ENCODE measurements around the gene ANAPC10. TPM values are rescaled to one million over a fixed set of nuclear protein-coding genes. Genes with fewer than 3 reads are reported as not detected.

Gene ANAPC10
- total and polyA plus RNA-seq, 10 donors, result 12.0 to 42.2 (median 19.2) TPM

DNA sequence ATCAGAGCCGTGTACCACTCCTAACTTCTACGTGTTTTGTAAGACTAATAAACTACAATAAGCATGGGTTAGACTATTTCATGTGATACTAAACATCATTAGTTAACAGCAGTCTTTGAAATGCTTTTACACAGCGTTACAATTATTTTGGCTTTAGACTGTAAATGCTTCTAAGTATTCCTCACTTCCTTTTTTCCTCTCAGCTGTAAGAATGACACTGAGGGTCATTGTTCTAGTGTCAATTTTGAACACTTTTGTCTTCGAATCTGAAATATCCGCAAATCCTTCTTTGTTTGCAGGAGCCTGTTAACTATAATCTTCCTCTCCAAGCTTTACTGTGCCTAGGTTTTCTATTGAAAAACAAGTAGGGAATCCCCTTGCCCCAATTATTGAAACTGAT lies 1.7 kb upstream of the ANAPC10 start:
- 11 to 13% (median 12%) methylated on average over 5 of the region's 5 CpGs for WGBS, 5 donors
- Histone ChIP-seq H3K4me3 (peak overlapping the region; percentile 0 to 96 (median 74)), H3K27ac (peak overlapping the region in 4 of 8 donors; percentile 88 to 92 (median 90)), H3K9me3 (no peaks in the 10 kb centered on the region), H3K4me1 (peaks cover 17 to 87% (median 74%) of the 10 kb centered on the region in 6 donors), H3K27me3 (replicated peaks in 1 of 7) (no peaks in the 10 kb centered on the region), H3K36me3 (peaks cover 0 to 19% (median 5%) of the 10 kb centered on the region in 6 donors)
- TF ChIP-seq POLR2A (IDR thresholded peaks at IDR 0.05), result no peak
- TF ChIP-seq POLR2AphosphoS5 (IDR thresholded peaks at IDR 0.05), result no peak
- TF ChIP-seq, protein P1, sequence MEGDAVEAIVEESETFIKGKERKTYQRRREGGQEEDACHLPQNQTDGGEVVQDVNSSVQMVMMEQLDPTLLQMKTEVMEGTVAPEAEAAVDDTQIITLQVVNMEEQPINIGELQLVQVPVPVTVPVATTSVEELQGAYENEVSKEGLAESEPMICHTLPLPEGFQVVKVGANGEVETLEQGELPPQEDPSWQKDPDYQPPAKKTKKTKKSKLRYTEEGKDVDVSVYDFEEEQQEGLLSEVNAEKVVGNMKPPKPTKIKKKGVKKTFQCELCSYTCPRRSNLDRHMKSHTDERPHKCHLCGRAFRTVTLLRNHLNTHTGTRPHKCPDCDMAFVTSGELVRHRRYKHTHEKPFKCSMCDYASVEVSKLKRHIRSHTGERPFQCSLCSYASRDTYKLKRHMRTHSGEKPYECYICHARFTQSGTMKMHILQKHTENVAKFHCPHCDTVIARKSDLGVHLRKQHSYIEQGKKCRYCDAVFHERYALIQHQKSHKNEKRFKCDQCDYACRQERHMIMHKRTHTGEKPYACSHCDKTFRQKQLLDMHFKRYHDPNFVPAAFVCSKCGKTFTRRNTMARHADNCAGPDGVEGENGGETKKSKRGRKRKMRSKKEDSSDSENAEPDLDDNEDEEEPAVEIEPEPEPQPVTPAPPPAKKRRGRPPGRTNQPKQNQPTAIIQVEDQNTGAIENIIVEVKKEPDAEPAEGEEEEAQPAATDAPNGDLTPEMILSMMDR (IDR thresholded peaks at IDR 0.05 in 8 of 11, conservative IDR thresholded peaks at IDR 0.05 in 3 of 11), result no peak
- DNase-seq, result no peak
- intact Hi-C loops (cut with DNase I; ENCODE audit: low total_unique reads), result loop anchor here (10.0 kb wide), 1 partner anchor 55 kb away; no protein-coding TSS in a partner anchor

DNA sequence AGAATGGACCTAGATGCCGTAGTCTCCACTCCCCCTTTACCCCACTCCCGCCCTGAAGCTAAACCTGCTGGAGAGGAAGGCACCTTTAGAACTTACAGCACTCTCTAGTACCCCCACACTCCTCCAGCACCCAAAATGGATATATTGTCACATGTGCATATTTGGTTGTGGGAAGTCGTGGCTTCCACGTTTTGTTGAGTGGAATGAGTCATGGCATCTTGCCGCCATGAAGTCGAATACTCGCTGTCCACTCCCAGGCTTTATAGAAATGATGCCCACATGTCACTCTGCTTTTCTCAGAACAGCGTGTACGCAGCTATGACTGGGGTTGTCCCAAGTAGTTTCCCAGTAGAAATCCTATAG lies 660 bp upstream of the ANAPC10 start:
- intact Hi-C loops (cut with DNase I; ENCODE audit: low total_unique reads), result no loop called here
- no peak for DNase-seq
- H3K36me3 ChIP-seq, result peaks cover 0 to 23% (median 13%) of the 10 kb centered on the region in 6 donors
- H3K4me3 ChIP-seq, result peak overlapping the region; percentile 49 to 96 (median 74)
- WGBS, 5 donors, result 0% methylated on average over 6 to 9 of the region's 9 CpGs
- peaks cover 17 to 84% (median 69%) of the 10 kb centered on the region in 6 donors for H3K4me1 ChIP-seq
- H3K27me3 ChIP-seq (replicated peaks in 1 of 7), result no peaks in the 10 kb centered on the region
- TF ChIP-seq POLR2AphosphoS5 (IDR thresholded peaks at IDR 0.05) (no peak), POLR2A (IDR thresholded peaks at IDR 0.05) (no peak)
- TF ChIP-seq, protein P1 (IDR thresholded peaks at IDR 0.05 in 8 of 11, conservative IDR thresholded peaks at IDR 0.05 in 3 of 11), result no peak
- peak overlapping the region; percentile 79 to 92 (median 88) for H3K27ac ChIP-seq
- H3K9me3 ChIP-seq, result peaks cover 0 to 10% (median 7%) of the 10 kb centered on the region in 8 donors

DNA sequence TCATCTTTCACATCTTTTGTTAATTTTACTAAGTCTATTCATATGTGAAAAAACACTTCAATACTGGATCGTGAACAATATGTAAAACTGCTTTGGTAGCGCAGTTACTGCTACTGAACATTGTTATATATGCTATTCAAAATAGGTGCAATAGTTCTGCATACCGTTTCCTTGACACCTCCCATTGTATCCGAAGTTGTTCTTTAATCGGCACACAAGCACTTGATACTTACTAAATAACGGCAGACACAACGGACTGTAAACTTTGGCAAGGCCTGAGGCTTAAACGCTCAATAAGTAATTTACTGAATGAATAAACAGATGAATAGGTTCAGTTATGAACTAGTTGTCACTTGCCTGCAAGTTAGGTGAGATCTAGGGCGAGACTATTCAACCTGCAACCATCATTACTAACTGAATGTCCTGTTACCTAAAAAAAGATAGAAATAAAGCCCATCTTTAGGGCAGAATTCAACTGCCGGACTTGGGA lies 620 bp downstream of the ANAPC10 start:
- no peak for DNase-seq
- Histone ChIP-seq H3K27me3 (replicated peaks in 1 of 7) (no peaks in the 10 kb centered on the region), H3K4me1 (peaks cover 17 to 72% (median 56%) of the 10 kb centered on the region in 6 donors), H3K4me3 (peak overlapping the region; percentile 49 to 96 (median 74)), H3K27ac (peak overlapping the region; percentile 79 to 92 (median 88)), H3K36me3 (peaks cover 0 to 36% (median 23%) of the 10 kb centered on the region in 6 donors), H3K9me3 (peaks cover 0 to 16% (median 11%) of the 10 kb centered on the region in 8 donors)
- no peak for TF ChIP-seq POLR2A (IDR thresholded peaks at IDR 0.05)
- TF ChIP-seq POLR2AphosphoS5 (IDR thresholded peaks at IDR 0.05), result no peak
- TF ChIP-seq, protein P1 (IDR thresholded peaks at IDR 0.05 in 8 of 11, conservative IDR thresholded peaks at IDR 0.05 in 3 of 11), result no peak
- intact Hi-C loops (cut with DNase I; ENCODE audit: low total_unique reads), result no loop called here
- 10 to 14% (median 11%) methylated on average over 10 of the region's 10 CpGs for WGBS, 5 donors

DNA sequence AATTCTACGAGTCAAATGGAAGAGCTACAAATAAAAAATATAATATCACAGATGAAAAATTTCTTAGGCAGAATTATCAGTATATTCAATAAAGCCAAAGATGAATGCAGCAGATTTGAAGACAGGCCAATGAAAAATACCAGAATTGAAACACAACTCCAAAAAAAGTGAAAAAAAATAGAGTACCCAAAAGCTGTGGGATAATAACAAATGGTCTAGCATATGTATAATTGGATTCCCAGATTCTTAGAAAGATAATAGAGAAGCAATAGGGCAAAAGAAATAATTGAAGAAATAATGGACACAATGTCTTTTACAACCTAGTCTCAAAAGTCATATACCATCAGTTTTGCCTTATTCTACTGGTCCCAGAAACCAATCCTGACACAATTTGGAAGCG lies 4.4 kb downstream of the ANAPC10 start:
- H3K36me3 ChIP-seq, result peaks cover 0 to 73% (median 31%) of the 10 kb centered on the region in 6 donors
- no peak overlapping the region for H3K4me3 ChIP-seq
- intact Hi-C loops (cut with DNase I; ENCODE audit: low total_unique reads), result no loop called here
- peaks cover 11 to 46% (median 23%) of the 10 kb centered on the region in 6 donors for H3K4me1 ChIP-seq
- DNase-seq, result no peak
- H3K27ac ChIP-seq, result no peak overlapping the region
- peaks cover 0 to 16% (median 11%) of the 10 kb centered on the region in 8 donors for H3K9me3 ChIP-seq
- H3K27me3 ChIP-seq (replicated peaks in 1 of 7), result no peaks in the 10 kb centered on the region
- TF ChIP-seq POLR2AphosphoS5 (IDR thresholded peaks at IDR 0.05) (no peak), POLR2A (IDR thresholded peaks at IDR 0.05) (no peak)
- TF ChIP-seq, protein P1 (IDR thresholded peaks at IDR 0.05 in 8 of 11, conservative IDR thresholded peaks at IDR 0.05 in 3 of 11), result no peak
- WGBS, 5 donors, result 81 to 99% (median 94%) methylated on average over 2 of the region's 2 CpGs
